ENCODE results near the gene FILIP1. TPM values are rescaled to one million over a fixed set of nuclear protein-coding genes. Genes with fewer than 3 reads are reported as not detected.

The FILIP1 gene
- total and polyA plus RNA-seq, 10 of the 15 experiments (the other 5 are each of a cell fraction or from before 2014, with no cell fraction given), result 0.23 to 2.0 (median 0.44) TPM

- CTCF ChIA-PET, result interaction anchor here (1.1 to 1.2 kb wide), 2 partner anchors 10 to 44 kb away, joined by 3 read pairs; no protein-coding TSS in a partner anchor
- no peaks in the 10 kb centered on the region for H3K79me2 ChIP-seq (ENCODE audit: control insufficient read depth, insufficient read depth, low read length)
- 45% methylated on average over 8 of the region's 8 CpGs for WGBS (ENCODE audit: insufficient coverage, insufficient replicate concordance, low lambda C conversion rate, missing lambda C conversion rate)
- H3K27ac ChIP-seq (ENCODE audit: control insufficient read depth, insufficient read depth), result no peak overlapping the region
- H2AFZ ChIP-seq (ENCODE audit: control insufficient read depth, low read depth, low read length), result no peak overlapping the region
- POLR2A ChIA-PET, result interaction anchor here (1.1 kb wide), 1 partner anchor 44 kb away, joined by 3 read pairs; no protein-coding TSS in a partner anchor
- ATAC-seq (no peak), FAIRE-seq (no peak), DNase-seq (ENCODE audit: low read depth, low spot score) (no peak)
- SMC1A ChIA-PET (ENCODE audit: uncharacterized antibody, unreplicated experiment), result interaction anchor here (0.8 to 1.5 kb wide), 2 partner anchors 10 to 65 kb away, joined by 3 to 7 read pairs; no protein-coding TSS in a partner anchor
- no TSS peak for BruUV-seq (replicated peaks)
- no peaks in the 10 kb centered on the region for H3K36me3 ChIP-seq (ENCODE audit: control insufficient read depth in 2 of 2, insufficient read depth in 2 of 2, low read length in 1 of 2)
- RAD21 ChIA-PET (ENCODE audit: unreplicated experiment), result no interaction called here
- no peaks in the 10 kb centered on the region for H3K27me3 ChIP-seq (replicated peaks in 1 of 2; ENCODE audit: control insufficient read depth in 2 of 2, insufficient read depth in 2 of 2, low read length in 1 of 2)
- in situ Hi-C loops (cut with MboI) (no loop called here), intact Hi-C loops (cut with micrococcal nuclease; ENCODE audit: unreplicated experiment) (no loop called here)
- H3K9me3 ChIP-seq (replicated peaks; ENCODE audit: control insufficient read depth, insufficient read depth, low read length), result no peaks in the 10 kb centered on the region; the same call in 2 of the 3 replicates
- H3K4me3 ChIP-seq, result no peak overlapping the region
- TF ChIP-seq, protein P1, sequence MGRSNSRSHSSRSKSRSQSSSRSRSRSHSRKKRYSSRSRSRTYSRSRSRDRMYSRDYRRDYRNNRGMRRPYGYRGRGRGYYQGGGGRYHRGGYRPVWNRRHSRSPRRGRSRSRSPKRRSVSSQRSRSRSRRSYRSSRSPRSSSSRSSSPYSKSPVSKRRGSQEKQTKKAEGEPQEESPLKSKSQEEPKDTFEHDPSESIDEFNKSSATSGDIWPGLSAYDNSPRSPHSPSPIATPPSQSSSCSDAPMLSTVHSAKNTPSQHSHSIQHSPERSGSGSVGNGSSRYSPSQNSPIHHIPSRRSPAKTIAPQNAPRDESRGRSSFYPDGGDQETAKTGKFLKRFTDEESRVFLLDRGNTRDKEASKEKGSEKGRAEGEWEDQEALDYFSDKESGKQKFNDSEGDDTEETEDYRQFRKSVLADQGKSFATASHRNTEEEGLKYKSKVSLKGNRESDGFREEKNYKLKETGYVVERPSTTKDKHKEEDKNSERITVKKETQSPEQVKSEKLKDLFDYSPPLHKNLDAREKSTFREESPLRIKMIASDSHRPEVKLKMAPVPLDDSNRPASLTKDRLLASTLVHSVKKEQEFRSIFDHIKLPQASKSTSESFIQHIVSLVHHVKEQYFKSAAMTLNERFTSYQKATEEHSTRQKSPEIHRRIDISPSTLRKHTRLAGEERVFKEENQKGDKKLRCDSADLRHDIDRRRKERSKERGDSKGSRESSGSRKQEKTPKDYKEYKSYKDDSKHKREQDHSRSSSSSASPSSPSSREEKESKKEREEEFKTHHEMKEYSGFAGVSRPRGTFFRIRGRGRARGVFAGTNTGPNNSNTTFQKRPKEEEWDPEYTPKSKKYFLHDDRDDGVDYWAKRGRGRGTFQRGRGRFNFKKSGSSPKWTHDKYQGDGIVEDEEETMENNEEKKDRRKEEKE (IDR thresholded peaks at IDR 0.05), result no peak
- no peak for TF ChIP-seq TARDBP (IDR thresholded peaks at IDR 0.05; ENCODE audit: borderline replicate concordance)
- TF ChIP-seq ESRRA (IDR thresholded peaks at IDR 0.05; ENCODE audit: low read length), result no peak
- no peak for TF ChIP-seq ASH2L (IDR thresholded peaks at IDR 0.05; ENCODE audit: borderline replicate concordance, low read depth)
- H3K4me1 ChIP-seq (ENCODE audit: control insufficient read depth, insufficient read depth, low read length), result no peaks in the 10 kb centered on the region
- H3K4me2 ChIP-seq (ENCODE audit: control insufficient read depth, insufficient read depth), result no peak overlapping the region
- no peak overlapping the region for H3K9ac ChIP-seq (ENCODE audit: control insufficient read depth, insufficient read depth, low read length)
- no peaks in the 10 kb centered on the region for H4K20me1 ChIP-seq (ENCODE audit: control insufficient read depth, insufficient read depth)
Measured at GRCh38 chr6:75423386-75423785, 70.2 kb downstream of the FILIP1 start.

All from GM12878 (cell line).